Measurements from ENCODE around the gene TTLL10. TPM values are rescaled to one million over a fixed set of nuclear protein-coding genes. Genes with fewer than 3 reads are reported as not detected.

The TTLL10 gene
- total and polyA plus RNA-seq, 4 donors = not detected

- 97% methylated on average over 15 of the region's 15 CpGs for WGBS
- Histone ChIP-seq H3K27ac (ENCODE audit: low read depth in 1 of 2, low read length in 2 of 2) (no peak overlapping the region), H3K9me3 (ENCODE audit: control insufficient read depth in 4 of 4, low read length in 3 of 4) (no peaks in the 10 kb centered on the region), H3K9ac (ENCODE audit: low read depth in 1 of 2, low read length in 2 of 2) (no peak overlapping the region), H3K4me1 (ENCODE audit: control insufficient read depth in 4 of 4, insufficient read depth in 4 of 4, low read length in 3 of 4) (peaks cover 14 to 39% (median 27%) of the 10 kb centered on the region in 4 donors), H3K27me3 (ENCODE audit: control insufficient read depth in 4 of 4, insufficient read depth in 4 of 4, low read length in 3 of 4) (no peaks in the 10 kb centered on the region), H3K4me3 (ENCODE audit: low read depth in 1 of 3, low read length in 3 of 3) (no peak overlapping the region), H3K36me3 (ENCODE audit: control insufficient read depth in 4 of 4, insufficient read depth in 3 of 4, low read depth in 1 of 4, low read length in 3 of 4) (peaks cover 0 to 4% (median under 1%) of the 10 kb centered on the region in 4 donors)
- DNase-seq (ENCODE audit: low spot score) = no peak
- TF ChIP-seq SP1 (IDR thresholded peaks at IDR 0.05) (no peak), FOXA1 (IDR thresholded peaks at IDR 0.05) (no peak), YY1 (IDR thresholded peaks at IDR 0.05) (no peak), EGR1 (IDR thresholded peaks at IDR 0.05; ENCODE audit: low read depth in 2 of 2) (no peak), RXRA (IDR thresholded peaks at IDR 0.05) (no peak), HNF4A (conservative IDR thresholded peaks at IDR 0.05) (no peak), REST (IDR thresholded peaks at IDR 0.05) (no peak), TAF1 (conservative IDR thresholded peaks at IDR 0.05) (no peak), HNF4G (IDR thresholded peaks at IDR 0.05) (no peak), NR2F2 (IDR thresholded peaks at IDR 0.05) (no peak), GABPA (IDR thresholded peaks at IDR 0.05 in 1 of 2, conservative IDR thresholded peaks at IDR 0.05 in 1 of 2) (no peak), MAX (IDR thresholded peaks at IDR 0.05) (no peak), FOXA2 (IDR thresholded peaks at IDR 0.05) (no peak), JUND (IDR thresholded peaks at IDR 0.05) (no peak), RAD21 (IDR thresholded peaks at IDR 0.05) (no peak)
- TF ChIP-seq, protein P1, sequence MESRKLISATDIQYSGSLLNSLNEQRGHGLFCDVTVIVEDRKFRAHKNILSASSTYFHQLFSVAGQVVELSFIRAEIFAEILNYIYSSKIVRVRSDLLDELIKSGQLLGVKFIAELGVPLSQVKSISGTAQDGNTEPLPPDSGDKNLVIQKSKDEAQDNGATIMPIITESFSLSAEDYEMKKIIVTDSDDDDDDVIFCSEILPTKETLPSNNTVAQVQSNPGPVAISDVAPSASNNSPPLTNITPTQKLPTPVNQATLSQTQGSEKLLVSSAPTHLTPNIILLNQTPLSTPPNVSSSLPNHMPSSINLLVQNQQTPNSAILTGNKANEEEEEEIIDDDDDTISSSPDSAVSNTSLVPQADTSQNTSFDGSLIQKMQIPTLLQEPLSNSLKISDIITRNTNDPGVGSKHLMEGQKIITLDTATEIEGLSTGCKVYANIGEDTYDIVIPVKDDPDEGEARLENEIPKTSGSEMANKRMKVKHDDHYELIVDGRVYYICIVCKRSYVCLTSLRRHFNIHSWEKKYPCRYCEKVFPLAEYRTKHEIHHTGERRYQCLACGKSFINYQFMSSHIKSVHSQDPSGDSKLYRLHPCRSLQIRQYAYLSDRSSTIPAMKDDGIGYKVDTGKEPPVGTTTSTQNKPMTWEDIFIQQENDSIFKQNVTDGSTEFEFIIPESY (IDR thresholded peaks at IDR 0.05) = no peak
- TF ChIP-seq, protein P2, sequence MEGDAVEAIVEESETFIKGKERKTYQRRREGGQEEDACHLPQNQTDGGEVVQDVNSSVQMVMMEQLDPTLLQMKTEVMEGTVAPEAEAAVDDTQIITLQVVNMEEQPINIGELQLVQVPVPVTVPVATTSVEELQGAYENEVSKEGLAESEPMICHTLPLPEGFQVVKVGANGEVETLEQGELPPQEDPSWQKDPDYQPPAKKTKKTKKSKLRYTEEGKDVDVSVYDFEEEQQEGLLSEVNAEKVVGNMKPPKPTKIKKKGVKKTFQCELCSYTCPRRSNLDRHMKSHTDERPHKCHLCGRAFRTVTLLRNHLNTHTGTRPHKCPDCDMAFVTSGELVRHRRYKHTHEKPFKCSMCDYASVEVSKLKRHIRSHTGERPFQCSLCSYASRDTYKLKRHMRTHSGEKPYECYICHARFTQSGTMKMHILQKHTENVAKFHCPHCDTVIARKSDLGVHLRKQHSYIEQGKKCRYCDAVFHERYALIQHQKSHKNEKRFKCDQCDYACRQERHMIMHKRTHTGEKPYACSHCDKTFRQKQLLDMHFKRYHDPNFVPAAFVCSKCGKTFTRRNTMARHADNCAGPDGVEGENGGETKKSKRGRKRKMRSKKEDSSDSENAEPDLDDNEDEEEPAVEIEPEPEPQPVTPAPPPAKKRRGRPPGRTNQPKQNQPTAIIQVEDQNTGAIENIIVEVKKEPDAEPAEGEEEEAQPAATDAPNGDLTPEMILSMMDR (IDR thresholded peaks at IDR 0.05; ENCODE audit: low read depth, low read length, missing input control) = no peak
- TF ChIP-seq, protein P3, sequence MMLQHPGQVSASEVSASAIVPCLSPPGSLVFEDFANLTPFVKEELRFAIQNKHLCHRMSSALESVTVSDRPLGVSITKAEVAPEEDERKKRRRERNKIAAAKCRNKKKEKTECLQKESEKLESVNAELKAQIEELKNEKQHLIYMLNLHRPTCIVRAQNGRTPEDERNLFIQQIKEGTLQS (IDR thresholded peaks at IDR 0.05) = no peak
These were observed 59.9 kb downstream of the TTLL10 start for GRCh38 chr1:1233567-1233892.

Measured in liver (tissue), 9 donors.